Measurements from ENCODE around the gene RAMACL.

DNA sequence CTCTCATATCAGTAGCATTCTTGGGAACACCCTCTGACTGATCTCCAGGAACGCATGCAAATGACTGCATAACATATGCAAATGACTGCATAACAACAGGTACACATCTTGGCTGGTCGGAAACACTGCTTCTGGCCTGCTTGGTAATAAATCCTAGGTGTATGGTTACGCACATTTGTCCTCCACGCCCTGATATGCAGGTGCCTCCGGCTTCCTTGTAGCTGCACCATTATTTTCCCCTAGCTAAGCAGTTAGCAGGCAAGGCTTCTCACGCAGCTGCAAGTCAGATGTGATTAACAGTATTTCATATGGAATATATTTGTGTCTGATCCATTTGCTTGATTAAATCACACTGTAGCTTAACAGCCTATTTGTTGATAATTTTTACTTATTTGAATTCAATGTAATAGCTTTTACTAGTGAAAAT is 34.6 kb upstream of the RAMACL start:
- TF ChIP-seq, protein P1, sequence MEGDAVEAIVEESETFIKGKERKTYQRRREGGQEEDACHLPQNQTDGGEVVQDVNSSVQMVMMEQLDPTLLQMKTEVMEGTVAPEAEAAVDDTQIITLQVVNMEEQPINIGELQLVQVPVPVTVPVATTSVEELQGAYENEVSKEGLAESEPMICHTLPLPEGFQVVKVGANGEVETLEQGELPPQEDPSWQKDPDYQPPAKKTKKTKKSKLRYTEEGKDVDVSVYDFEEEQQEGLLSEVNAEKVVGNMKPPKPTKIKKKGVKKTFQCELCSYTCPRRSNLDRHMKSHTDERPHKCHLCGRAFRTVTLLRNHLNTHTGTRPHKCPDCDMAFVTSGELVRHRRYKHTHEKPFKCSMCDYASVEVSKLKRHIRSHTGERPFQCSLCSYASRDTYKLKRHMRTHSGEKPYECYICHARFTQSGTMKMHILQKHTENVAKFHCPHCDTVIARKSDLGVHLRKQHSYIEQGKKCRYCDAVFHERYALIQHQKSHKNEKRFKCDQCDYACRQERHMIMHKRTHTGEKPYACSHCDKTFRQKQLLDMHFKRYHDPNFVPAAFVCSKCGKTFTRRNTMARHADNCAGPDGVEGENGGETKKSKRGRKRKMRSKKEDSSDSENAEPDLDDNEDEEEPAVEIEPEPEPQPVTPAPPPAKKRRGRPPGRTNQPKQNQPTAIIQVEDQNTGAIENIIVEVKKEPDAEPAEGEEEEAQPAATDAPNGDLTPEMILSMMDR (IDR thresholded peaks at IDR 0.05; ENCODE audit: low read depth, low read length): no peak
- no peak for TF ChIP-seq EZH2phosphoT487 (IDR thresholded peaks at IDR 0.05; ENCODE audit: low read depth)

All from OCI-LY3 (cell line).